Prostate gland (tissue), 2 donors: Measurements from ENCODE around the gene TET2. TPM values are rescaled to one million over a fixed set of nuclear protein-coding genes. Genes with fewer than 3 reads are reported as not detected.

Source experiments
- DNase-seq: peaks from one replicate; pipeline ENCODE4 v3.0.0-alpha.2; 2019; ENCODE audit warnings: low spot score
- H3K27ac ChIP-seq, 2 donors: fragments of 200-600 bp; sonication (generic); 2 replicates each; pipeline ENCODE4 v1.5.1; 2017 to 2019
- H3K27me3 ChIP-seq: fragments of 200-600 bp; sonication (generic); replicated peaks from 2 replicates; pipeline ENCODE4 v1.5.1; 2019; ENCODE audit not compliant: insufficient read depth
- H3K36me3 ChIP-seq, 2 donors: fragments of 200-600 bp; sonication (generic); 1 replicate in 1 of 2; 2 replicates in 1 of 2; pipeline versions ENCODE4 v1.5.1 to v1.8.1; 2017 to 2019
- H3K4me1 ChIP-seq: fragments of 200-600 bp; sonication (generic); replicated peaks from 2 replicates; pipeline ENCODE4 v1.5.1; 2019
- H3K4me3 ChIP-seq, 2 donors: fragments of 200-600 bp; sonication (generic); 2 replicates each; pipeline ENCODE4 v1.5.1; 2017 to 2019
- H3K9me3 ChIP-seq: fragments of 200-600 bp; sonication (generic); 2 replicates; pipeline ENCODE4 v1.5.1; 2017
- POLR2A ChIP-seq: fragments of 450-650 bp; IDR thresholded peaks from one replicate; pipeline ENCODE4 v1.6.1; 2016; ENCODE audit warnings: antibody characterized with exemption, mild to moderate bottlenecking
- POLR2AphosphoS5 ChIP-seq: sonication (generic); formaldehyde crosslinking; IDR thresholded peaks from one replicate; pipeline ENCODE4 v1.6.1; 2017; ENCODE audit warnings: antibody characterized with exemption
- WGBS: methylation state at CpG from one replicate; pipeline ENCODE4 v1.1.5; 2018; 5-methylcytosine and 5-hydroxymethylcytosine counted together
- intact Hi-C: fragments of 100-400 bp; cut with DNase I; formaldehyde crosslinking; loops from one replicate; pipeline ENCODE4 v1.14.2; 2022
- small RNA-seq, 2 donors: library from RNA; depleted of rRNA; stranded (forward); fragments of <200 nt; gene quantifications; one replicate each; pipeline ENCODE3, GENCODE V24; 2016
- total RNA-seq, 2 donors: library from RNA; depleted of rRNA; stranded (reverse); fragments of >200 nt; gene quantifications; one replicate each; pipeline ENCODE4 v1.1.0, GENCODE V29; 2016
- TF ChIP-seq, protein P1 (sequence below), 4 experiments: fragments of 200-600 bp in 2 of 4; fragments of 450-650 bp in 2 of 4; sonication (generic) in 2 of 4; IDR thresholded peaks; 1 replicate in 3 of 4; 2 replicates in 1 of 4; pipeline ENCODE4 v1.5.1; 2016 to 2019; ENCODE audit warnings: antibody characterized with exemption in 4 of 4, mild to moderate bottlenecking in 2 of 4, moderate library complexity in 2 of 4

Gene TET2
- total RNA-seq, 2 donors from 2014 or later, result 19.8 to 20.6 TPM

DNA sequence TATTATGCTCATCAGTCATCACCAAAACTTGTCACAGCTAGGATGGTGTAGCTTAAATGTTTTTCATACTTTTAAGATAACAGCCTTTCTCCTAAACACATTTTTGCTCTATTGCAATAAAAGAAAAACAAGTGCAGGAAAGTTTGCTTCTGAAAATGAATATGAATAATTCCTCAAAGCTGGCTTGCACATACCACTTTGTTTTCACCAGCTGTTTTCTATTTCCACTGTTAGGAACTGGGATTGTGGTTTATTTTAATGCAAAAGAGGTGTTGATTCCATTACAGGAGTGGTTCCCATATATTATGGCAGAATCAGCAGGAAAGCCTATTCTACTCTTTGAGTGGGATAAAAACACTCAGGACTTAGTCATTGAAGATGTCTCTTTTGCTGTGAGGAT, 181.3 kb downstream of the TET2 start:
- intact Hi-C loops, result no loop called here
- Histone ChIP-seq H3K27me3 (no peaks in the 10 kb centered on the region), H3K27ac (no peak overlapping the region), H3K36me3 (no peaks in the 10 kb centered on the region), H3K4me3 (no peak overlapping the region), H3K4me1 (no peaks in the 10 kb centered on the region), H3K9me3 (no peaks in the 10 kb centered on the region)
- no peak for DNase-seq
- no peak for TF ChIP-seq POLR2AphosphoS5

DNA sequence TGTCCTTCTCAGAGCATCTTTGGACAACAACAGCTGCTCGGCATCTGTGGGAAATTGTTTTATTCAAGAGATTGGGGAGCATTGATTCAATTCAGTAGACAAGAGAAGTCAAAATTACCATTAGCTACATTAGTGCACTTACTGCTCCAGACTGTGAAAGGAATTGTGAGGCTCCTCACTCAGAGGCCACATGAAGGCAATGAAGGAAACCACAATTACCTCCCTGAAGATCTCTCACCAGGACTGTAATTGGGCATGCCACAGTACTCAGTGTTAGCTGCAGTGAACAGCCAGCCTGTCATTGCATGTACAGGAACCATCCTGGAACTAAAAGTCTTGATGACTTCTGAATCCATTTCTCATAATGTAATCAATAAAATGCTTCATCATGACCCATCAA, 182.4 kb downstream of the TET2 start:
- intact Hi-C loops, result no loop called here
- Histone ChIP-seq H3K27ac (no peak overlapping the region), H3K36me3 (no peaks in the 10 kb centered on the region), H3K4me3 (no peak overlapping the region), H3K27me3 (no peaks in the 10 kb centered on the region), H3K9me3 (no peaks in the 10 kb centered on the region), H3K4me1 (no peaks in the 10 kb centered on the region)
- no peak for DNase-seq
- WGBS, result 100% methylated on average over 1 of the region's 1 CpG
- TF ChIP-seq, protein P1, sequence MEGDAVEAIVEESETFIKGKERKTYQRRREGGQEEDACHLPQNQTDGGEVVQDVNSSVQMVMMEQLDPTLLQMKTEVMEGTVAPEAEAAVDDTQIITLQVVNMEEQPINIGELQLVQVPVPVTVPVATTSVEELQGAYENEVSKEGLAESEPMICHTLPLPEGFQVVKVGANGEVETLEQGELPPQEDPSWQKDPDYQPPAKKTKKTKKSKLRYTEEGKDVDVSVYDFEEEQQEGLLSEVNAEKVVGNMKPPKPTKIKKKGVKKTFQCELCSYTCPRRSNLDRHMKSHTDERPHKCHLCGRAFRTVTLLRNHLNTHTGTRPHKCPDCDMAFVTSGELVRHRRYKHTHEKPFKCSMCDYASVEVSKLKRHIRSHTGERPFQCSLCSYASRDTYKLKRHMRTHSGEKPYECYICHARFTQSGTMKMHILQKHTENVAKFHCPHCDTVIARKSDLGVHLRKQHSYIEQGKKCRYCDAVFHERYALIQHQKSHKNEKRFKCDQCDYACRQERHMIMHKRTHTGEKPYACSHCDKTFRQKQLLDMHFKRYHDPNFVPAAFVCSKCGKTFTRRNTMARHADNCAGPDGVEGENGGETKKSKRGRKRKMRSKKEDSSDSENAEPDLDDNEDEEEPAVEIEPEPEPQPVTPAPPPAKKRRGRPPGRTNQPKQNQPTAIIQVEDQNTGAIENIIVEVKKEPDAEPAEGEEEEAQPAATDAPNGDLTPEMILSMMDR (IDR thresholded peaks at IDR 0.05), result no peak
- TF ChIP-seq POLR2AphosphoS5 (no peak), POLR2A (no peak)

Small RNA genes within 50 kb of the gene (small RNA-seq; reads per million reads assigned to genes)
- gene RF00322, result 0 reads per million in 2 donors
- 0 reads per million in 2 donors for gene RN7SL89P
